ENCODE data around the gene SLC1A5. TPM values are rescaled to one million over a fixed set of nuclear protein-coding genes. Genes with fewer than 3 reads are reported as not detected.

The SLC1A5 gene
- polyA plus RNA-seq, 1 donor from 2014 or later, result 1.1 TPM

GRCh38 chr19:46760363-46760762 is 28.0 kb downstream of the SLC1A5 start:
- no peak overlapping the region for H2AFZ ChIP-seq (ENCODE audit: low read depth, low read length)
- H3F3A ChIP-seq (ENCODE audit: insufficient read depth, low read length, poor library complexity, severe bottlenecking), result no peaks in the 10 kb centered on the region
- H3K9me2 ChIP-seq (ENCODE audit: insufficient read depth, low read length), result no peaks in the 10 kb centered on the region
- H3K4me2 ChIP-seq (ENCODE audit: low read length), result no peak overlapping the region
- no peak overlapping the region for H3K27ac ChIP-seq (ENCODE audit: low read length)
- H4K20me1 ChIP-seq (ENCODE audit: insufficient read depth), result no peaks in the 10 kb centered on the region
- no peak overlapping the region for H3K4me3 ChIP-seq (ENCODE audit: low read length)
- H3K9me3 ChIP-seq (ENCODE audit: low read length), result no peaks in the 10 kb centered on the region
- TF ChIP-seq REST (IDR thresholded peaks at IDR 0.05; ENCODE audit: borderline replicate concordance) (no peak), TAF1 (IDR thresholded peaks at IDR 0.05; ENCODE audit: low read depth) (no peak)
- H3K36me3 ChIP-seq (ENCODE audit: insufficient read depth, low read length), result no peaks in the 10 kb centered on the region
- H3K9ac ChIP-seq (ENCODE audit: low read length), result no peak overlapping the region
- no peaks in the 10 kb centered on the region for H3K79me2 ChIP-seq (replicated peaks; ENCODE audit: insufficient read depth, low read length)
- no peaks in the 10 kb centered on the region for H3K27me3 ChIP-seq (ENCODE audit: insufficient read depth, low read depth, low read length)

GRCh38 chr19:46759817-46760333 is 28.5 kb downstream of the SLC1A5 start:
- no peaks in the 10 kb centered on the region for H3K9me2 ChIP-seq (ENCODE audit: insufficient read depth, low read length)
- H3K4me3 ChIP-seq (ENCODE audit: low read length), result no peak overlapping the region
- H3K27me3 ChIP-seq (ENCODE audit: insufficient read depth, low read depth, low read length), result no peaks in the 10 kb centered on the region
- TF ChIP-seq EP300 (conservative IDR thresholded peaks at IDR 0.05; ENCODE audit: poor library complexity, severe bottlenecking), result no peak
- no peak for TF ChIP-seq RAD21 (conservative IDR thresholded peaks at IDR 0.05)
- TF ChIP-seq POLR2AphosphoS5 (IDR thresholded peaks at IDR 0.05), result no peak
- no peak for TF ChIP-seq SMC3 (conservative IDR thresholded peaks at IDR 0.05; ENCODE audit: poor library complexity)
- TF ChIP-seq TAF1 (IDR thresholded peaks at IDR 0.05; ENCODE audit: low read depth), result no peak
- TF ChIP-seq EZH2 (IDR thresholded peaks at IDR 0.05; ENCODE audit: borderline replicate concordance, insufficient read depth, low read length, poor library complexity, severe bottlenecking), result no peak
- TF ChIP-seq REST (IDR thresholded peaks at IDR 0.05; ENCODE audit: borderline replicate concordance), result no peak
- TF ChIP-seq MXI1 (conservative IDR thresholded peaks at IDR 0.05; ENCODE audit: poor library complexity, severe bottlenecking), result no peak
- TF ChIP-seq CTCF (IDR thresholded peaks at IDR 0.05; ENCODE audit: poor library complexity, severe bottlenecking), result no peak
- H3K36me3 ChIP-seq (ENCODE audit: insufficient read depth, low read length), result no peaks in the 10 kb centered on the region
- H3K9ac ChIP-seq (ENCODE audit: low read length), result no peak overlapping the region
- no peaks in the 10 kb centered on the region for H3F3A ChIP-seq (ENCODE audit: insufficient read depth, low read length, poor library complexity, severe bottlenecking)
- no peaks in the 10 kb centered on the region for H4K20me1 ChIP-seq (ENCODE audit: insufficient read depth)
- no peaks in the 10 kb centered on the region for H3K79me2 ChIP-seq (replicated peaks; ENCODE audit: insufficient read depth, low read length)
- H3K27ac ChIP-seq (ENCODE audit: low read length), result no peak overlapping the region
- no peak overlapping the region for H3K4me2 ChIP-seq (ENCODE audit: low read length)
- H3K9me3 ChIP-seq (ENCODE audit: low read length), result no peaks in the 10 kb centered on the region
- no peak overlapping the region for H2AFZ ChIP-seq (ENCODE audit: low read depth, low read length)
